Anterior cingulate cortex (tissue), 58 donors: ENCODE measurements around the gene SPCS2.
A peak's percentile ranks its signal among the peaks of the same experiment; 100 is the strongest.

ENCODE experiments used
- DNase-seq, 58 donors: peaks; one replicate each; lab custom pipeline; 2025; lab: John Stamatoyannopoulos, UW

Gene SPCS2

GRCh38 chr11:74948898-74949752 lies at the start of gene SPCS2, which contains the start of gene XRRA1:
Gene SPCS2, plus strand, starts transcription at chr11:74949266. Its CDS starts 20 bp downstream, at chr11:74949286.
Gene XRRA1, minus strand, starts transcription at chr11:74949091. Its CDS starts 8,213 bp downstream, at chr11:74940878.
- DNase-seq: peak; percentile 74 to 99 (median 97)

GRCh38 chr11:74902342-74902741 lies 46.7 kb upstream of the SPCS2 start:
- DNase-seq: no peak

- no peak for DNase-seq
These were observed 43.7 kb upstream of the SPCS2 start for GRCh38 chr11:74905326-74905725.

- no peak for DNase-seq
These were observed 39.7 kb upstream of the SPCS2 start for GRCh38 chr11:74909385-74909784.

- DNase-seq: no peak
These were observed 39.3 kb upstream of the SPCS2 start for GRCh38 chr11:74909812-74910211.

GRCh38 chr11:74923125-74923524 lies 25.9 kb upstream of the SPCS2 start:
- DNase-seq: no peak

- no peak for DNase-seq
These were observed 23.8 kb upstream of the SPCS2 start for GRCh38 chr11:74925281-74925680.

- no peak for DNase-seq
These were observed 22.6 kb upstream of the SPCS2 start for GRCh38 chr11:74926304-74927030.

GRCh38 chr11:74927496-74927895 lies 21.6 kb upstream of the SPCS2 start:
- DNase-seq: no peak

GRCh38 chr11:74929431-74930363 lies 19.4 kb upstream of the SPCS2 start:
- DNase-seq: peak in 49 of 58 donors; percentile 3 to 86 (median 36)

GRCh38 chr11:74932169-74932568 lies 16.9 kb upstream of the SPCS2 start:
- no peak for DNase-seq

GRCh38 chr11:74932797-74933196 lies 16.3 kb upstream of the SPCS2 start:
- DNase-seq: no peak

- no peak for DNase-seq
These were observed 15.3 kb upstream of the SPCS2 start for GRCh38 chr11:74933765-74934164.

- no peak for DNase-seq
These were observed 13.8 kb upstream of the SPCS2 start for GRCh38 chr11:74935285-74935684.

GRCh38 chr11:74936087-74936486 lies 13.0 kb upstream of the SPCS2 start:
- DNase-seq: peak in 1 of 58 donors; percentile 2

- DNase-seq: no peak
These were observed 12.1 kb upstream of the SPCS2 start for GRCh38 chr11:74936976-74937375.

- no peak for DNase-seq
These were observed 11.2 kb upstream of the SPCS2 start for GRCh38 chr11:74937696-74938475.

- no peak for DNase-seq
These were observed 7.6 kb upstream of the SPCS2 start for GRCh38 chr11:74941492-74941891.

- DNase-seq: no peak
These were observed 6.8 kb upstream of the SPCS2 start for GRCh38 chr11:74942073-74942759.
